ENCODE data around the gene UNC5B. TPM values are rescaled to one million over a fixed set of nuclear protein-coding genes. Genes with fewer than 3 reads are reported as not detected.

The UNC5B gene
- total RNA-seq, 2 experiments from 2014 or later: 0.07 TPM

DNA sequence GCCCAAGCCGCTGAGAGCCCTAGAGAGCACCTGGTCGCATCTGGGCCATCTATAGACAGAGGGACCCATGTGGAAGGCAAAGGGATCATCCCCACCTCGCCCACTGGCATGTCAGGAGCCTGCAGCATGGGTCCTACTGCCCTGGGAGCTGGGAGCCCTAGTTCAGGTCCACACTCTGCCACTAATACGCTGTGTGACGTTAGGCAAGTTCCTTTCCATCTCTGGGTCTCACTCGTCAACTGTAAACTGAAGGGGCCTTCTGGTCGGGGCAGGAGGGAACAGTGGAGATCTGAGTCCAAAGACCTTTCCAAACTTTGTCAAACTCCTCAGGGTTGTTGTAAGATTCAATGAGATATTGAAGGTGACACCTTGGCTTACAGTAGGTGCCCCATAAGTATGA lies 23.4 kb downstream of the UNC5B start:
- Mint-ChIP-seq H3K4me1 (ENCODE audit: low read depth) (no peaks in the 10 kb centered on the region), H3K36me3 (ENCODE audit: low read depth) (no peaks in the 10 kb centered on the region), H3K4me3 (no peak overlapping the region), H3K9me3 (no peaks in the 10 kb centered on the region), H3K27ac (no peak overlapping the region), H3K27me3 (no peaks in the 10 kb centered on the region)
- no peak for ATAC-seq
- ChIA-PET POLR2A (no interaction called here), CTCF (interaction anchor here (1.1 to 1.6 kb wide), 2 partner anchors 20 to 34 kb away, joined by 3 to 4 read pairs; no protein-coding TSS in a partner anchor)
- intact Hi-C loops (cut with micrococcal nuclease): no loop called here
- TF ChIP-seq CTCF (IDR thresholded peaks at IDR 0.05): no peak
- no peak for DNase-seq

GRCh38 chr10:71236286-71236685 lies 23.9 kb downstream of the UNC5B start:
- ChIA-PET CTCF (interaction anchor here (1.1 to 1.6 kb wide), 2 partner anchors 19 to 34 kb away, joined by 3 to 4 read pairs; no protein-coding TSS in a partner anchor), POLR2A (no interaction called here)
- Mint-ChIP-seq H3K4me3 (no peak overlapping the region), H3K27ac (no peak overlapping the region), H3K36me3 (ENCODE audit: low read depth) (no peaks in the 10 kb centered on the region), H3K4me1 (ENCODE audit: low read depth) (no peaks in the 10 kb centered on the region), H3K27me3 (no peaks in the 10 kb centered on the region), H3K9me3 (no peaks in the 10 kb centered on the region)
- no peak for DNase-seq
- no peak for TF ChIP-seq CTCF (IDR thresholded peaks at IDR 0.05)
- intact Hi-C loops (cut with micrococcal nuclease): no loop called here
- ATAC-seq: no peak

- intact Hi-C loops (cut with micrococcal nuclease): no loop called here
- no peak for DNase-seq
- Mint-ChIP-seq H3K4me3 (no peak overlapping the region), H3K4me1 (ENCODE audit: low read depth) (no peaks in the 10 kb centered on the region), H3K36me3 (ENCODE audit: low read depth) (no peaks in the 10 kb centered on the region), H3K9me3 (no peaks in the 10 kb centered on the region), H3K27me3 (no peaks in the 10 kb centered on the region), H3K27ac (no peak overlapping the region)
- CTCF ChIA-PET: interaction anchor here (1.1 to 1.8 kb wide), 3 partner anchors 19 to 47 kb away, joined by 3 to 6 read pairs (median 4); no protein-coding TSS in a partner anchor
- ATAC-seq: no peak
- POLR2A ChIA-PET: no interaction called here
- TF ChIP-seq CTCF (IDR thresholded peaks at IDR 0.05): no peak
These were observed 24.7 kb downstream of the UNC5B start for GRCh38 chr10:71236822-71237682.

DNA sequence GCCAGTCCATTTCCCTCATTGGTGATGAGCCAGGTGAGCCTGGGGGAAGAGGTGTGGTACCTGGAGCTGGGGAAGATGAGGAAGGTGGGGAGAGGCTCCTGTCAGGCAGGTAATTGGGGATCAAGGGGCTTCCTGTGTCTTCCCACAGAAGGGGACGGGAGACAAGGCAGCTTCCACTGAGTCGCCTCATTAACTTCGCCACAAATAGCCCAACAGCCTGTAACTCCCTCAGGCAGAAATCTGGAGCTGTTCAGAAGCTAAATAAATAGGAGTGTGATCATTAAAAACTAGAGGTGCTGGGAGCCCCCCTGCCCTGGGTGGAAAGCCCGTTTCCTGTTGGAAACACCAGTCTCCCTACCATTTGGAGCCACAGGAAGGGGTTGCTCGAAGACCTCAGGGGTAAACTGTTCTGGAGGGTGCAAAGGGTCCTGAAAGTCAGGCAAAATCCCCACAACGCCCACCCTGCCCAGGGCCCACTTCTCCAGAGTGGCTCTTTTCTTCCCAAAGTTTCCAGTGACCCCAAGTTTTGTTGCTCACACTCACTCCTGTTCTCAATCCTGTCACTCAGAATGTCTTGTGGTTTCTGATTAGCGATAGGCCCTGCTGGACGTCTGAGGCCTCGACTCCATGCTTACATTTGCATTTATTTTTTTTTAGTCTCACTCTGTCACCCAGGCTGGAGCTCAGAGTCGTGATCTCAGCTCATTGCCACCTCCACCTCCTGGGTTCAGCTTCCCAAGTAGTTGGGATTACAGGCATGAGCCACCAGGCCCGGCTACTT lies 25.7 kb downstream of the UNC5B start:
- no peak for ATAC-seq
- Mint-ChIP-seq H3K27ac (no peak overlapping the region), H3K9me3 (no peaks in the 10 kb centered on the region), H3K36me3 (ENCODE audit: low read depth) (no peaks in the 10 kb centered on the region), H3K27me3 (no peaks in the 10 kb centered on the region), H3K4me1 (ENCODE audit: low read depth) (no peaks in the 10 kb centered on the region), H3K4me3 (no peak overlapping the region)
- CTCF ChIA-PET: interaction anchor here (1.8 kb wide), 1 partner anchor 46 kb away, joined by 6 read pairs; no protein-coding TSS in a partner anchor
- intact Hi-C loops (cut with micrococcal nuclease): no loop called here
- no peak for TF ChIP-seq CTCF (IDR thresholded peaks at IDR 0.05)
- DNase-seq: no peak
- POLR2A ChIA-PET: no interaction called here
